SKM-1 (cell line): ENCODE data around the gene JSRP1.

Source experiments
- DNase-seq: peaks from one replicate; lab custom pipeline; 2025; ENCODE audit not compliant: unreplicated experiment; lab: John Stamatoyannopoulos, UW

The JSRP1 gene

DNA sequence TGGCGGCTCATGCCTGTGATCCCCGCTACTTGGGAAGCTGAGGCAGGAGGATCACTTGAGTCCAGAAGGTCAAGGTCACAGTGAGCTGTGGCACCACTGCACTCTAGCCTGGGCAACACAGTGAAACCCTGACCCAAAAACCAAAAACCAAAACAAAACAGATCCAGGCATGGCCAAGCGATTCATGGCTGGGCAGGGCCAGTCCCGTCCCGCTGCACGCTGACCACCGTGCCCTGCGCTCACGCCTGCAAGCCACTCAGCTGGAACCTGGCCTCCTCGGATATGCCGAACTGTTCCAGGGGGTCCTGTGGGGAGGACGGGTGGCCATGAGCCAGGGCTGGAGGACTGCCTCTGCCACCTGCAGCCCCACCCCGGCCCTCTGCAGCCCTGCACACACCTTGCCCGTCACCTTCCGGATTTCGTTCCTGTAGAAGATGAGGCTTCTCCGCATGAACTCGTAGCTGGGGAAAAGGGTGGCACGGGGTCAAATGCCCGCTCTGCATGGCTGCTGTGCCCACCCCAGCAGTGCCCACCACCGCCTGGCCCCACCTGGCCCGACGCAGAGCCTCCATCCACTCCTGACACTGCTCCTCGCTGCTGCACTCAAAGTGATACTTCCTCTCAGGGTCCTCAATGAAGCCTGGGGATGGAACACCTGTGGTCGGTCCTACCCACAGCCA is 22.5 kb downstream of the JSRP1 start:
- no peak for DNase-seq

GRCh38 chr19:2232286-2233151 is 23.7 kb downstream of the JSRP1 start:
- DNase-seq = no peak

DNA sequence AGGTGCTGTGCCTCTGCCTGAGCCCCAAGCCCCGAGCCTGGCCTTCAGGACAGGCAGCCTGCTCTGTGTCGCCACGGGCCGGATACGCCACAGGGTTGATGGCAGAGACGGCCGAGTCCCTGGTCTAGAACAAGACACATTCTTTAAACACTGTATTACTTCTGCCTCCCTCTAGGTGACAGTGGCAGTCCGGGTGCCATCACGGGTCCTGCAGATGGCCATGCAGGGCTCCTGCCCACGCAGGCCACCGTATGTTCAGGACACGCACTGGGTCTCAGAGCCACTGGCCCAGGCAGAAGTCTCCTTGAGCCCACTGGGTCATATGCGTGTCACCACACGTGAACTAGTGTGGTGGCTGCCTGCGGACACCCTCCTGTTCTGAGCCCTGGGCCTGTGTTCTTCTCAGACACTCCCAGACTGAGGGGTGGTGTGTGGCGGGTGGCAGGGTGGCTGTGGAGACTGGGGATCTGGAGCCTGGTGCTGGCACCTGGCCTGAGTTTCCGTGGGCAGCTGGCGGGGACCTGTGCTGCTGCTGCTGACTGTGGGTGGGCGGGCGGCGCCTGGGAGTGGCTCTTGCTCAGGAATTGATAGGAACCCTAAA is 24.5 kb downstream of the JSRP1 start:
- no peak for DNase-seq

DNA sequence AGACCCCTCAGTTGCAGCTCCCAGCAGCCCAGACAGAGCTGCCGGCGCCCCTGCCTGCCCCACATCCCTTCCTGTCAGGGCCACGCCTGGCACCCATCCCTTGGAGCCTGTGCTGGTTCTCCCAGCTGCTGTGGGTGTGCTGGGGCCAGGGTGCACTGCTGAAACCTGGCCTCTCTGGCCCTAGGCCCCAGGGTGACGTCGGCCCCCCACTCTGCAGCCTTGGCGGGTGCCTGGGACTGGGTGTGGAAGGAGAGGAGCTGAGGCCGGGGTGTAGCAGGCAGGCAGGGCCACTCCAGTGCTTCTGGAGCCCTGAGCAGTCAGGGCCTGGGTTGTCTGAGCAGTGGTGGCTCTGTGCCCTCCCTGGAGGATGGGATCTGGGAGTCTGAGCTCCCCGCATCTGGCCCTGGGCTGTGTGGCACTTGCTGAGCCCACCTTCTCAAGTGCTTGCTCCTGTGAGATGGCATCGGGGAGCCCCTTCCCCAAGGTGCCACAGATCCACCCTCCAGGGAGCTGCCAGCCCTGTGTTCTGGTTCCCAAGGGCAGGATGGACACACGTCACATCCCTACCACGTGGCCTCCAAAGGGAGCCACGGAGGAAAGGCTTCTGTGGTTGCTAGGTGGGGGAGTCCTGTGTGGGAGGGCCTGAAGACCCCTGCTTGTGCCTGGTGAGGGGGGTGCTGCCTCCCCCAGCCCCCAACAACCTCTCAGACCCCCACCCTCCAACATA is 25.2 kb downstream of the JSRP1 start:
- DNase-seq = no peak

- no peak for DNase-seq
Observed at GRCh38 chr19:2230033-2230531, 26.1 kb downstream of the JSRP1 start.

DNA sequence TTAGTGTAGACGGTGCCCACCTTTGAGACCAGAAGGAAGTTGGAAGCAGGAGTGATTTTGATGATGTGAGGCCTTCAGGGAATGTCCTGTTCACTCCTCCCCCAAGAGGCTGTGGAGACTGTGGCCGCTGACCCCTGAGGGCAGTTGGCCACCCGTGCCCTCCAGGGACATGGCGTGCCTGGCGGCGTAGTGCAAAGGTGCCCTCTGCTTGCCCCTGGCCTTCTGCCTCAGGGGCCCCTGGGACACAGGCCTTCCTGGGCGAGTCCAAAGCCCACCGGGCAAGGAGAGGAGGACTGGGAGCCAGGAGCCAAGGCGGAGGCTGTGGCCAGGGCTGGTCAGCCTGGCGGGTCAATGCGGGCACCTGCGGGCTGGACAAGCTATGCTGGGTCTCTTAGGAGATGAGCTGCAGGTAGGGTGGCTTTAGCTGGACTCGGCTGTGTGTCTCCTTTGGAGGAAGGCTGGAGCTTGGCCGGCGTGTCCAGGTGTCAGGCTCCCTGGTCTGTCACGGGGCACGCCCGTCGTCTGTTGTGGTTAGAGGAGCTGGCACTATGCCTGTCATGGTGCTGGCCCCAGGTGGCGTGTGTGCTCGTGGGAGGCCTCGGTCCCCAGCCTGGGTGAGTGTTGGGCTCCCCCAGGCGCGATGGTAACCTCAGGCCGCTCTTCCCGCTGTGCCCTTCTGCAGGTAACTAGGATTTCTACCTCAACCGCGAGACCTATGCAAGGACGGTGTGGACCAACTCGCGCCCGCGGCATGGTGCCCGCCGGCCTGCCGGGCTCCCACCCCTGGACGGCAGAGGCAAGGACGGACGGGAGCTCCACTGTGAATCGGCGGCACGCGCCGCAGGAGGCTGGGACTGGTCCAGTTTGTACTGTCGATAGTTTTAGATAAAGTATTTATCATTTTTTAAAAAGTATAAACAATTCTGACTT is 26.8 kb downstream of the JSRP1 start:
- DNase-seq = no peak

- DNase-seq = no peak
Observed at GRCh38 chr19:2228157-2229030, 27.8 kb downstream of the JSRP1 start.

- DNase-seq = no peak
Observed at GRCh38 chr19:2227415-2228156, 28.6 kb downstream of the JSRP1 start.

DNA sequence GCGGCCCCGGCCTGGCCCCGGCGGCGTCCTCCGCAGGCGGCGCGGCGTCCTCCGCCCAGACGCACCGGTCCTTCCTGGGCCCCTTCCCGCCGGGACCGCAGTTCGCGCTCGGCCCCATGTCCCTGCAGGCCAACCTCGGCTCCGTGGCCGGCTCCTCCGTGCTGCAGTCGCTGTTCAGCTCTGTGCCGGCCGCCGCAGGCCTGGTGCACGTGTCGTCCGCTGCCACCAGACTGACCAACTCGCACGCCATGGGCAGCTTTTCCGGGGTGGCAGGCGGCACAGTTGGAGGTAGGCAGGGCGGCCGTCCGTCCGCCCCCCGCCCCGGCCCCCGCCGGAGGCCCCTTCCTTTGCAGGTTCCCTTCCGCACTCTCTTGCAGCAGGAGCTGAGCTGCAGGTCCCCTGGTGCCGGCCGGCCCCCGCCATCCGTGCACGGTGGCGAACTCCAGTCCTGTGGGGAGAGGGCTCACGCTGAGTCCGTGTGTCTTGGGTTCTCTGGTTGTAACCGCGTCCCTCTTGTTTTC is 29.3 kb downstream of the JSRP1 start:
- no peak for DNase-seq

GRCh38 chr19:2226051-2226839 is 30.0 kb downstream of the JSRP1 start:
- no peak for DNase-seq

GRCh38 chr19:2225415-2226050 is 30.7 kb downstream of the JSRP1 start:
- no peak for DNase-seq

- no peak for DNase-seq
Observed at GRCh38 chr19:2224754-2225349, 31.4 kb downstream of the JSRP1 start.

DNA sequence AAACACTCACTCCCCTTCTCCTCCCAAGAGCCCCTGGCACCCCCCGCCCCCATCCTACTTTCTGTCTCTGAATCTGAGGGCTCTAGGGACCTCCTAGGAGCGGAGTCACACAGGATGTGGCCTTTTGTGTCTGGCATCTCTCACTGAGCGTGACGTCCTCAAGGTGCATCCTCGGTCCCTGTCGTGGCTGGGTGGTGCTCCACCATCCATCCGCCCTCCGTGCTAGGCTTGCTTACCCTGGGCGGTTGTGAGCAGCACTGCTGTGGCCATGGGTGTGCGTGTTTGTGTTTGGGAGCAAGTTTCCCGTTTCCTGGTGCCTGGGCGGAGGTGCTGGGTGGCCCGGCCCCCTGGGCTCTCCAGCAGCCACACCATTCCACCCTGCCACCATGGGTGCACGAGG is 32.3 kb downstream of the JSRP1 start:
- no peak for DNase-seq

- DNase-seq = no peak
Observed at GRCh38 chr19:2223391-2223790, 32.8 kb downstream of the JSRP1 start.

DNA sequence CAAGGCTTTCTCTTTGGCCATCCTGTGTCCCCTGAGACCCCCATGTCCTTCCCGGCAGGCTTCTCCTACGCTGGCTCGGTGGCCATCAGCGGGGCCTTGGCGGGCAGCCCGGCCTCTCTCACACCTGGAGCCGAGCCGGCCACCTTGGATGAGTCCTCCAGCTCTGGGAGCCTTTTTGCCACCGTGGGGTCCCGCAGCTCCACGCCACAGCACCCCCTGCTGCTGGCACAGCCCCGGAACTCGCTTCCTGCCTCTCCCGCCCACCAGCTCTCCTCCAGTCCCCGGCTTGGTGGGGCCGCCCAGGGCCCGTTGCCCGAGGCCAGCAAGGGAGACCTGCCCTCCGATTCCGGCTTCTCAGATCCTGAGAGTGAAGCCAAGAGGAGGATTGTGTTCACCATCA is 34.3 kb downstream of the JSRP1 start:
- no peak for DNase-seq

- no peak for DNase-seq
Observed at GRCh38 chr19:2221250-2221831, 34.9 kb downstream of the JSRP1 start.
